Caco-2 (cell line): ENCODE measurements around the gene PCNX4. TPM values are rescaled to one million over a fixed set of nuclear protein-coding genes. Genes with fewer than 3 reads are reported as not detected.
"Not testable (repeated sequence)": the region's sequence is repeated elsewhere in the genome, so short reads cannot be mapped to it uniquely, and the experiment has no call there.

Source experiments
- Bru-seq: library from RNA; stranded (reverse); fragments of 400-500 nt; gene quantifications from one replicate; lab custom pipeline; 2021; lab: Mats Ljungman, UMichigan
- BruChase-seq, 2 experiments: library from RNA; stranded (reverse); fragments of 400-500 nt; gene quantifications; one replicate each; lab custom pipeline; 2021; lab: Mats Ljungman, UMichigan
- BruUV-seq: library from RNA; stranded (reverse); fragments of 400-500 nt; replicated peaks from 2 replicates; lab custom pipeline; 2021; lab: Mats Ljungman, UMichigan
- CTCF ChIA-PET: fragments of 300-600 bp; sonication (Branson Sonifier 250); formaldehyde crosslinking; loops from one replicate; lab custom pipeline; 2022; ENCODE audit warnings: antibody characterized with exemption; lab: Charles Lee
- POLR2A ChIA-PET: fragments of 300-600 bp; sonication (Branson Sonifier 250); formaldehyde crosslinking; loops from one replicate; lab custom pipeline; 2022; ENCODE audit warnings: antibody characterized with exemption; lab: Charles Lee
- DNase-seq, 2 experiments: peaks; one replicate each; pipeline versions ENCODE4 v3.0.0 to v3.0.0-alpha.2; 2020 to 2022
- H3K27me3 ChIP-seq: replicated peaks from 2 replicates; pipeline ENCODE4 v1.6.0; 2011; ENCODE audit warnings: low read length; ENCODE audit not compliant: control insufficient read depth, insufficient read depth
- H3K36me3 ChIP-seq: 2 replicates; pipeline ENCODE4 v1.5.1; 2011; ENCODE audit warnings: low read length; ENCODE audit not compliant: control insufficient read depth, insufficient read depth
- H3K4me1 ChIP-seq: fragments of 250-450 bp; sonication (Bioruptor Pico); 2 replicates; pipeline ENCODE4 v1.5.1; 2020; ENCODE audit warnings: mild to moderate bottlenecking
- H3K4me3 ChIP-seq: 2 replicates; pipeline ENCODE4 v1.5.1; 2011; ENCODE audit warnings: low read depth, mild to moderate bottlenecking, control low read depth, low read length
- H3K9me3 ChIP-seq: fragments of 250-450 bp; sonication (Bioruptor Pico); 2 replicates; pipeline ENCODE4 v1.5.1; 2020; ENCODE audit warnings: mild to moderate bottlenecking, moderate library complexity
- H3K27ac Mint-ChIP-seq: one replicate; pipeline ENCODE4 v1.8.0; 2022; ENCODE audit warnings: mixed read lengths; ENCODE audit not compliant: unreplicated experiment
- H3K27me3 Mint-ChIP-seq: one replicate; pipeline ENCODE4 v1.8.0; 2022; ENCODE audit warnings: mixed read lengths; ENCODE audit not compliant: insufficient read depth, unreplicated experiment
- H3K36me3 Mint-ChIP-seq: one replicate; pipeline ENCODE4 v1.8.0; 2022; ENCODE audit warnings: mild to moderate bottlenecking, mixed read lengths; ENCODE audit not compliant: insufficient read depth, unreplicated experiment
- H3K4me1 Mint-ChIP-seq: one replicate; pipeline ENCODE4 v1.8.0; 2022; ENCODE audit warnings: low read depth, mixed read lengths; ENCODE audit not compliant: unreplicated experiment
- H3K4me3 Mint-ChIP-seq: one replicate; pipeline ENCODE4 v1.8.0; 2022; ENCODE audit warnings: mild to moderate bottlenecking, moderate library complexity, mixed read lengths; ENCODE audit not compliant: unreplicated experiment
- H3K9me3 Mint-ChIP-seq: one replicate; pipeline ENCODE4 v1.8.0; 2022; ENCODE audit warnings: mixed read lengths; ENCODE audit not compliant: unreplicated experiment
- CTCF ChIP-seq, 2 experiments: fragments of 200-600 bp in 1 of 2; IDR thresholded peaks; 1 replicate in 1 of 2; 2 replicates in 1 of 2; pipeline versions ENCODE4 v1.5.1 to v1.8.0; 2011 to 2022; ENCODE audit warnings: antibody characterized with exemption in 1 of 2, control low read depth in 1 of 2, inconsistent platforms in 1 of 2, low read depth in 1 of 2, low read length in 1 of 2, mild to moderate bottlenecking in 1 of 2, moderate library complexity in 1 of 2; ENCODE audit not compliant: insufficient read depth in 1 of 2, severe bottlenecking in 1 of 2, unreplicated experiment in 1 of 2
- intact Hi-C: fragments of 100-400 bp; cut with micrococcal nuclease; formaldehyde crosslinking; loops from one replicate; pipeline ENCODE4 v1.10.0; 2022; ENCODE audit not compliant: unreplicated experiment
- long read RNA-seq: library from polyadenylated mRNA; stranded (forward); transcript quantifications from one replicate; pipeline ENCODE4 v2.0.0, GENCODE V29; 2022
- total RNA-seq: library from RNA; stranded (reverse); gene quantifications from 2 replicates; pipeline ENCODE4 v1.2.3, GENCODE V29; 2022

The PCNX4 gene
- total RNA-seq (69.4 and 72.7 TPM in 2 replicates), Bru-seq, nascent RNA (percentile 88 among the genes with signal in this experiment), BruChase-seq, experiment 1, labeled RNA remaining after a 2-hour chase (percentile 92 among the genes with signal in this experiment), BruChase-seq, experiment 2, labeled RNA remaining after a 6-hour chase (percentile 89 among the genes with signal in this experiment)
- long read RNA-seq, full-length matches to known transcripts = 31 of 58 reads
- long read RNA-seq, partial matches to known transcripts = 5 of 58 reads
- long read RNA-seq, other reads (novel, unspliced or antisense) = 22 of 58 reads

DNA sequence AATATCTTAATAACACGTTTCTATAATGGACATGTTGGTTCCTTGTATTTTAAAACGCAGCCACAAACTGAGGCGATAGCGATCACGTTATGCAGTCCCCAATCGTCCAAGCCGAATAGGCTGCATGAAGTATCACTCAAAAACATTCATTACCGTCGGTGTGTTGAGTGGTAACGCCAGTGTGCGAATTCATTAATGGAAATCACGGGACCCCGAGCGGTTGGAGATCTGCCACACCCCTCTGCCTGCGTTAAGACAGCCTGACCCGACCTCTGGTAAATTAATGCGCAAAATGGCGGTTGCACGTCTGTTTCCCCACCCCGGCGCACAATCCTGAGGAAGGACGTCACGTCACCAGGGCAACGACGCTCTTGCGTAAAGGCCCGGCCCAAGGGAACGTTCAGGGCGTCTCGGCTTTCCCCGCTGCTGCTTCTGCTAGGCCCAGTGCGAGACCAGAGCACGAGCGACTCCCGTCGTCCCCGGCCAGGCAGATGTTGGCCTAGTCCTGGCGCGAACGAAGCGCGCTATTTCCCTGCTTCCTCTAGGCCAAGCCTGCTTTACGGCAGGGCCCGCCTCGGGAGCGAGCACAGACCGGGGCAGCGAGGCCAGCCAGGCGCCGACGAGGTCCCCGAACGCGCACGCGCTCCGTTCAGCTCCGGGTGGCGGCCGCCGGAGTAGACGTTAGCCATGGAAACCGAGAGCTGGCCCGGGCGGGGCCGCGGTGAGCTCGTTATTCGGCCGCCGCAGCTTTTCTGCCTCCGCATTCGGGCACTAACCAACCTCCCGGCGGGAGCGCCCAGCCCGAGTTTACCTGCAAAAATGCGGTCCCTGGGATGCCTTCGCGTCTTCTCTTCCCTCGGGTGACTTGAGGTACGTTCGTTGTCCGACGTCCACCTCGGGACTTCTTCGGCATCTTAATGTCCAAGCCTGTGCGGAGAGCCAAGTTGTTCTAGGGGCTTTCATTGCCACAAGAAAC, at the start of gene PCNX4:
PCNX4 (plus strand) TSS at position 374 of the 976 bp plus-strand sequence. CDS start 15,716 bp downstream, outside the sequence.
- Histone ChIP-seq H3K36me3 (no peaks in the 10 kb centered on the region), H3K27me3 (no peaks in the 10 kb centered on the region), H3K4me3 (peak within 1 kb of the TSS; percentile 79), H3K9me3 (no peaks in the 10 kb centered on the region), H3K4me1 (peaks cover 22% of the 10 kb centered on the region)
- ChIA-PET POLR2A (interaction anchor here (1.0 to 2.4 kb wide), 5 partner anchors 88 to 608 kb away, joined by 3 to 21 read pairs (median 4); partner anchors contain the start of genes JKAMP, L3HYPDH and PPM1A), CTCF (interaction anchor here (1.0 to 1.1 kb wide), 3 partner anchors 12 to 127 kb away, joined by 3 to 8 read pairs (median 4); partner anchors contain the start of gene DHRS7)
- Mint-ChIP-seq H3K4me3 (peak within 1 kb of the TSS; percentile 94), H3K9me3 (no peaks in the 10 kb centered on the region), H3K36me3 (peaks cover 14% of the 10 kb centered on the region), H3K27ac (peak within 1 kb of the TSS; percentile 80), H3K4me1 (peaks cover 20% of the 10 kb centered on the region), H3K27me3 (no peaks in the 10 kb centered on the region)
- BruUV-seq = no TSS peak
- DNase-seq = peak; percentile 96 to 97
- intact Hi-C loops = loop anchor here (1.0 to 10.0 kb wide), 4 partner anchors 73 to 183 kb away; partner anchors contain the start of gene DHRS7
- TF ChIP-seq CTCF (IDR thresholded peaks at IDR 0.05; ENCODE audit: insufficient read depth in 1 of 2, low read depth in 1 of 2, low read length in 1 of 2, severe bottlenecking in 1 of 2, unreplicated experiment in 1 of 2) = peak in 1 of 2 experiments; percentile 0

- peak in 1 of 2 experiments; percentile 23 for DNase-seq
- Mint-ChIP-seq H3K4me3 (peak overlapping the region; percentile 53), H3K4me1 (peaks cover 19% of the 10 kb centered on the region), H3K9me3 (peaks cover 51% of the 10 kb centered on the region), H3K27ac (peak overlapping the region; percentile 61)
- H3K9me3 ChIP-seq, H3K36me3 ChIP-seq, BruUV-seq, H3K4me3 ChIP-seq, H3K27me3 ChIP-seq, intact Hi-C loops, H3K27me3 Mint-ChIP-seq, CTCF ChIA-PET, H3K36me3 Mint-ChIP-seq: not testable (repeated sequence)
- peaks cover 32% of the 10 kb centered on the region for H3K4me1 ChIP-seq
- POLR2A ChIA-PET = interaction anchor here (0.6 kb wide), 1 partner anchor 201 kb away, joined by 3 read pairs; the partner anchor contains the start of gene PPM1A
Observed at GRCh38 chr14:60047976-60048375, 43.7 kb upstream of the PCNX4 start.

GRCh38 chr14:60051721-60052221, 40.0 kb upstream of the PCNX4 start:
- intact Hi-C loops = no loop called here
- Histone ChIP-seq H3K9me3 (no peaks in the 10 kb centered on the region; the same call in 1 of the 2 replicates), H3K27me3 (no peaks in the 10 kb centered on the region), H3K36me3 (no peaks in the 10 kb centered on the region), H3K4me3 (no peak overlapping the region), H3K4me1 (peaks cover 25% of the 10 kb centered on the region)
- no peak for DNase-seq
- Mint-ChIP-seq H3K4me3 (no peak overlapping the region), H3K27me3 (no peaks in the 10 kb centered on the region), H3K9me3 (peaks cover 18% of the 10 kb centered on the region), H3K36me3 (peaks cover 6% of the 10 kb centered on the region), H3K4me1 (peaks cover 17% of the 10 kb centered on the region), H3K27ac (no peak overlapping the region)
- POLR2A ChIA-PET = no interaction called here
- BruUV-seq = no TSS peak
- no peak for TF ChIP-seq CTCF (IDR thresholded peaks at IDR 0.05; ENCODE audit: insufficient read depth in 1 of 2, low read depth in 1 of 2, low read length in 1 of 2, severe bottlenecking in 1 of 2, unreplicated experiment in 1 of 2)
- CTCF ChIA-PET = no interaction called here
